Activated naive CD4-positive, alpha-beta T cell treated with anti-CD3 and anti-CD28 coated beads, Interleukin-2, amount 50 U/mL, for 24 hours (primary cell): ENCODE data around the gene SCARF2.
"Not testable (repeated sequence)": the region's sequence is repeated elsewhere in the genome, so short reads cannot be mapped to it uniquely, and the experiment has no call there.

Experiments
- H3K27ac Mint-ChIP-seq: one replicate; pipeline ENCODE4 v1.8.0; 2021; ENCODE audit warnings: mild to moderate bottlenecking, mixed read lengths
- H3K27me3 Mint-ChIP-seq: one replicate; pipeline ENCODE4 v1.8.0; 2021; ENCODE audit warnings: mixed read lengths
- H3K36me3 Mint-ChIP-seq: one replicate; pipeline ENCODE4 v1.8.0; 2021; ENCODE audit warnings: mixed read lengths
- H3K4me1 Mint-ChIP-seq: one replicate; pipeline ENCODE4 v1.8.0; 2021; ENCODE audit warnings: mixed read lengths
- H3K4me3 Mint-ChIP-seq: one replicate; pipeline ENCODE4 v1.8.0; 2021; ENCODE audit warnings: mild to moderate bottlenecking, mixed read lengths
- H3K9me3 Mint-ChIP-seq: one replicate; pipeline ENCODE4 v1.8.0; 2021; ENCODE audit warnings: mixed read lengths

The SCARF2 gene

DNA sequence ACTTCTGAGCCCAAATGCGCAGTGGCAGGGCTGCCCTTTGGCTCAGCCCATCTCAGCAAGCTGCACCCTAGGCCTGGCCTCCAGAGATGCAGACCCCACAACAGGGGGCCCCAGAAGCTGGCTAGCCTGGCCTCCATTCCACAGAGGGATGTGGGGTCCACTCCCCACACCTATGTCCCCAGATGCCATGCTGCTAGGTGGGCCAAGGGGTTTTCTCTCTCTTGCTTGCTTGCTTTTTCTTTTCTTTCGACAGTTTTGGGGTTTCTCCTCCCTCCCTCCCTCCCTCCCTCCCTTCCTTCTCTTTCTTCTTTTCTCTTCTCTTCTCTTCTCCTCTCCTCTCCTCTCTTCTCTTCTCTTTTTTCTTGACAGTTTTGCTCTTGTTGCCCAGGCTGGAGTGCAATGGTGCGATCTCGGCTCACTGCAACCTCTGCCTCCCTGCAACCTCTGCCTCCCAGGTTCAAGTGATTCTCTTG is 9.6 kb downstream of the SCARF2 start:
- Mint-ChIP-seq H3K4me3 (no peak overlapping the region), H3K36me3 (no peaks in the 10 kb centered on the region), H3K27ac (peak overlapping the region; percentile 33), H3K4me1 (peaks cover 22% of the 10 kb centered on the region), H3K27me3 (peaks cover 15% of the 10 kb centered on the region), H3K9me3 (no peaks in the 10 kb centered on the region)

DNA sequence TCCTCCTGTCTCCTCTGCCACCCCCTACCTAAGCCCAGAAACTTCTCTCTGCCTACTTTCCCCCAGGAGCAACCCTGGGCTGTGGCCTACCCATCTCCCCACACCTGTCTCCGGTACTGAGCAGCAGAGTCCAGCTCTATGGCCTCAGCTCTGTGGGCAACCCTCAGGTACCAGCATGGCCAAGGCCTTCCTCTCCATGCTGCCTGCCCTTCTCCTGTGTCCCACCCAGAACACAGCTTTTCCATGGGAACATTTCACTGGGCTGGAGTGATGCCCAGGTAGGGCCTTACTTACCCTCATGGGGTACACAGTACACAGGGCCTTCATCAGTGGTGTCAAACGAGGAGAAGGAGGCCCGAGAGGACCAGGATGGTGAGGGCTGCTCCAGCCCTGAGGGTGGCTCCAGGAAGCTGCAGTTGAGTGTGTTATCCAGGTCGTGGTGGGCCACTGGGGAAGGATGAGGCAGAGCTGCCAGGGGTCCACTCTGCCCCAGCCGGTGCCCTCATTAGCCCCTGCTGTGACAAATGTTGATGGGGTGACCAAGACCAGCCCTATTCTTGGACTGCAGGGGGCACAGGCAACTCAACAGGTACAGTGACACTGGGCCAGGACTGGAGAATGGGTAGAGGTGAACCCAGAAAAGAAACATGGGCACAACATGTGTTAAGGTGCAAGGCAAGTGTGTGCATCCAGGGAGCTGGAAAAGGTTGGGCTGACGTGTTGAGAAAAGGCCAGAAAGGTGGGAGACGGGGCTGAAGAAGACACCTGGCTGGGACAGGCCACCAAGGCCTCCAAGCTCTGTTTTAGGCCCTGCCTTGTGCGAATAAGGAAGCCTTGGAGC is 10.3 kb downstream of the SCARF2 start:
- no peaks in the 10 kb centered on the region for H3K36me3 Mint-ChIP-seq
- H3K9me3 Mint-ChIP-seq, result no peaks in the 10 kb centered on the region
- no peak overlapping the region for H3K27ac Mint-ChIP-seq
- peak overlapping the region; percentile 60 for H3K4me3 Mint-ChIP-seq
- H3K27me3 Mint-ChIP-seq, result peaks cover 14% of the 10 kb centered on the region
- H3K4me1 Mint-ChIP-seq, result peaks cover 22% of the 10 kb centered on the region

- Mint-ChIP-seq H3K27ac (no peak overlapping the region), H3K36me3 (no peaks in the 10 kb centered on the region), H3K27me3 (peaks cover 14% of the 10 kb centered on the region), H3K4me1 (peaks cover 22% of the 10 kb centered on the region), H3K9me3 (no peaks in the 10 kb centered on the region), H3K4me3 (peak overlapping the region; percentile 43)
These were observed 11.4 kb downstream of the SCARF2 start for GRCh38 chr22:20426259-20426615.

GRCh38 chr22:20425566-20426258 is 11.9 kb downstream of the SCARF2 start:
- Mint-ChIP-seq H3K4me3 (no peak overlapping the region), H3K27ac (no peak overlapping the region), H3K9me3 (no peaks in the 10 kb centered on the region), H3K4me1 (peaks cover 19% of the 10 kb centered on the region), H3K27me3 (peaks cover 14% of the 10 kb centered on the region), H3K36me3 (no peaks in the 10 kb centered on the region)

DNA sequence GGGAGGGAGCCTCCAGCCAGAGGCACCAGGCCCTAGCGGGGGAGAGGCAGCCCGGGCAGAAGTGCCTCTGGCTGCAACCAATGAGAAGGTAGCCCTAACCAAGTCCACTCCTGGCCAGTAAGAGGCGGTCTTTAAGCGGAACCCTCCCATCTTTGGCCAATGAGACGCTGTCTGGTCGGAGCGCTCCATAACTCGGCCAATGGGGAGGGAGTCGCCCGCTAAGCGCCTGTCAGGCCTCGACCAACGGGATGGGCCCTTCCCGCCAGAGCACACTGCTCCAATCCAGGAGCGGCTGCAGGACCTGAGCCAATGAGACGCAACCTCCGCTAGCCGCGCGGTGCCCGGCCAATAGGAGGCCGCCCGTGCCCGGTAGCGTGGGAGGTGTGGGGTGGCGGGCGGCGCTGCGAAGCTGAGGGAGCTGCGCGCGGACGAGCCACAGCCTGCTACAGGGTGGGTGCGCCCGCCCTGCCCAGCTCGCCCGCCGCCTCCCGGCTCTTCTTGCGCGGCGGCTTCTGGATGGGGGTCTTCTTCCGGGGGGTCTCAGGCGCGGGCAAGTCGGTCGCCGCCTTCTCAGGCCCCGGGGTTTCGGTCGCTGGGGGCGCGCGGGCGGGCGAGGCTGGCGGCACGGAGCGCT is 12.6 kb downstream of the SCARF2 start:
- Mint-ChIP-seq H3K4me1 (peaks cover 12% of the 10 kb centered on the region), H3K27me3 (peaks cover 14% of the 10 kb centered on the region), H3K27ac (no peak overlapping the region), H3K36me3 (no peaks in the 10 kb centered on the region), H3K9me3 (no peaks in the 10 kb centered on the region), H3K4me3 (peak overlapping the region; percentile 27)

- Mint-ChIP-seq H3K9me3 (no peaks in the 10 kb centered on the region), H3K4me1 (peaks cover 11% of the 10 kb centered on the region), H3K27ac (no peak overlapping the region), H3K27me3 (peaks cover 14% of the 10 kb centered on the region), H3K4me3 (peak overlapping the region; percentile 34), H3K36me3 (no peaks in the 10 kb centered on the region)
These were observed 13.1 kb downstream of the SCARF2 start for GRCh38 chr22:20424568-20424931.

DNA sequence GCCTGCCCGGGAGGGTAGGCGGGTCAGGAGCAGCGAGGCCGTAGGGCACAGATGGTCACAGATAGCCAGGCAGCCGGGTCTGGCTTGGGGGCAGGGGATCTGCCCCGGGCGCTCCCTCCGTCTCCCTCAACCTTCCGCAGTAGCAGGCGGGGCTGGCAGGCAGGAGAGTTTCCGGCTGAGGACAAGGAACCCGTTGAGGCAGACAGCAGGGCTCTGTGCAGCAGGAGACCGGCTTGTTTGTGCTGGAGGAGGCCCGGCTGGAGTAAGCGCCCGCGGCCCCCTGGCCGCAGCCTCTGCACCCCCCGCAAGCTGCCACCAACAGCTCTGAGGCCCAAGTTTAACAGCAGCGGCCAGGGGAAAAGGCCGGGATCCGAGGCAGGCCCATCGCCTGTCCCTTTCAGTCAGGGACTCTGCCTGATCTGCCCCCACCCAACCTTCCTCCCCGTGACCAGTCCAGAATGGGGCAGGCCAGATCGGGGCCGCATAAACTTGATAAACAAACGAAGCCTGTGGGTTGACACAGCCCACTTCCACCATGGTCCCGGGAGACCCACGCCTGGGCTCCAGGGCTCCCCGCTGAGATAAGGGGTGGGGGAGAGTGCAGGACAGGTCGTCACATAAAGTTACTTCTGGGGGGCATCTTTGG is 13.6 kb downstream of the SCARF2 start:
- Mint-ChIP-seq H3K4me1 (peaks cover 8% of the 10 kb centered on the region), H3K4me3 (peak overlapping the region; percentile 34), H3K27me3 (peaks cover 13% of the 10 kb centered on the region), H3K36me3 (no peaks in the 10 kb centered on the region), H3K9me3 (no peaks in the 10 kb centered on the region), H3K27ac (no peak overlapping the region)

GRCh38 chr22:20423008-20423905 is 14.4 kb downstream of the SCARF2 start:
- Mint-ChIP-seq H3K27ac (no peak overlapping the region), H3K36me3 (no peaks in the 10 kb centered on the region), H3K4me1 (peaks cover 4% of the 10 kb centered on the region), H3K4me3 (peak overlapping the region; percentile 16), H3K27me3 (peaks cover 11% of the 10 kb centered on the region), H3K9me3 (no peaks in the 10 kb centered on the region)

- H3K9me3 Mint-ChIP-seq, result no peaks in the 10 kb centered on the region
- H3K4me1 Mint-ChIP-seq, result peaks cover 4% of the 10 kb centered on the region
- peaks cover 10% of the 10 kb centered on the region for H3K27me3 Mint-ChIP-seq
- no peak overlapping the region for H3K4me3 Mint-ChIP-seq
- no peaks in the 10 kb centered on the region for H3K36me3 Mint-ChIP-seq
- no peak overlapping the region for H3K27ac Mint-ChIP-seq
These were observed 15.2 kb downstream of the SCARF2 start for GRCh38 chr22:20422271-20423007.

- Mint-ChIP-seq H3K4me1 (no peaks in the 10 kb centered on the region), H3K4me3 (no peak overlapping the region), H3K36me3 (no peaks in the 10 kb centered on the region), H3K27me3 (peaks cover 4% of the 10 kb centered on the region), H3K9me3 (no peaks in the 10 kb centered on the region), H3K27ac (no peak overlapping the region)
These were observed 16.1 kb downstream of the SCARF2 start for GRCh38 chr22:20421507-20421874.

- no peaks in the 10 kb centered on the region for H3K36me3 Mint-ChIP-seq
- no peak overlapping the region for H3K4me3 Mint-ChIP-seq
- H3K27ac Mint-ChIP-seq, result no peak overlapping the region
- peaks cover 4% of the 10 kb centered on the region for H3K27me3 Mint-ChIP-seq
- no peaks in the 10 kb centered on the region for H3K9me3 Mint-ChIP-seq
- no peaks in the 10 kb centered on the region for H3K4me1 Mint-ChIP-seq
These were observed 17.3 kb downstream of the SCARF2 start for GRCh38 chr22:20420157-20420842.

DNA sequence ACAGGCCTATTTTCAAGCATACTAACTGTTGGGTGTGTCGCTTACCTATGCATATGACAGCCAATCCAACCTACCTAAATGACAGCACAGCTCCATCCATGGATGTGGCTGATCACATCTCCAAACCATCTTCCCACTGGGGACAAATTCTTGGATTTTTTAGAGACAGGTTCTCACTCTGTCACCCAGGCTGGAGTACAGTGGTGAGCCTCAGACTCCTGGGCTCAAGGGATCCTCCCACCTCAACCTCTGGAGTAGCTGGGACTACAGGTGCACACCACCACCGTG is 18.0 kb downstream of the SCARF2 start:
- H3K4me3 Mint-ChIP-seq, result no peak overlapping the region
- H3K36me3 Mint-ChIP-seq, result no peaks in the 10 kb centered on the region
- no peaks in the 10 kb centered on the region for H3K4me1 Mint-ChIP-seq
- peaks cover 4% of the 10 kb centered on the region for H3K27me3 Mint-ChIP-seq
- no peaks in the 10 kb centered on the region for H3K9me3 Mint-ChIP-seq
- H3K27ac Mint-ChIP-seq, result no peak overlapping the region

DNA sequence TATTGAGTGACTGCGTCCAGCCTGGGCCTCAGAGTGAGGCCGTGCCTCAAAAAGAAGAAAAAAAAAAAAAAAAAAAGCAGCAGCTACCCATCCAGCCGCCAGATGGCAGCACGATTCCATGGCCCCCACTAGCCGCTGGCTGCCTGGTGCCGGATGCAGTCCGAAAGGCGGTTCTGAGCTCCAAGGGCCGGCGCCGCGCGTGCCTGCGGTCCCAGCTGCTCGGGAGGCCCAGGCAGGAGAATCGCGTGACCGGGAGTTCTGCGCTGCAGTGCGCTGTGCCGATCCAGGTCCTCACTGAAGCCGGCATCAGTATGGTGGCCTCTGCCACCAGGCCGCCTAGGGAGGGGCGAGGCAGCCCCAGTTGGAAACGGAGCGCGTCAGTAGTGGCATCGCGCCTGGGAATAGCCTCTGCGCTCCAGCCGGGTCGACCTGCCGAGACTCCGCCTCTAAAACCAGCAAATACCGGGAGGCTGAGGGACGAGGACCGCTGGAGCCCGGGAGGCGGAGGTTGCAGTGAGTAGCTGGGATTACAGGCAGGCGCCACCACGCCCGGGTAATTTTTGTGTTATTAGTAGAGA is 19.3 kb downstream of the SCARF2 start:
- H3K9me3 Mint-ChIP-seq, result no peaks in the 10 kb centered on the region
- H3K27me3 Mint-ChIP-seq, result no peaks in the 10 kb centered on the region
- H3K4me3 Mint-ChIP-seq, result peak overlapping the region; percentile 12
- no peaks in the 10 kb centered on the region for H3K4me1 Mint-ChIP-seq
- H3K27ac Mint-ChIP-seq, result no peak overlapping the region
- no peaks in the 10 kb centered on the region for H3K36me3 Mint-ChIP-seq

GRCh38 chr22:20415699-20416098 is 21.9 kb downstream of the SCARF2 start:
- not testable (repeated sequence) for H3K27me3 Mint-ChIP-seq, H3K4me3 Mint-ChIP-seq, H3K9me3 Mint-ChIP-seq, H3K4me1 Mint-ChIP-seq, H3K36me3 Mint-ChIP-seq
- peak overlapping the region; percentile 43 for H3K27ac Mint-ChIP-seq
